ENCODE data around the gene C1orf105. TPM values are rescaled to one million over a fixed set of nuclear protein-coding genes. Genes with fewer than 3 reads are reported as not detected.

The C1orf105 gene
- total and polyA plus RNA-seq, 10 of the 15 experiments (the other 5 are each of a cell fraction or from before 2014, with no cell fraction given) = not detected

DNA sequence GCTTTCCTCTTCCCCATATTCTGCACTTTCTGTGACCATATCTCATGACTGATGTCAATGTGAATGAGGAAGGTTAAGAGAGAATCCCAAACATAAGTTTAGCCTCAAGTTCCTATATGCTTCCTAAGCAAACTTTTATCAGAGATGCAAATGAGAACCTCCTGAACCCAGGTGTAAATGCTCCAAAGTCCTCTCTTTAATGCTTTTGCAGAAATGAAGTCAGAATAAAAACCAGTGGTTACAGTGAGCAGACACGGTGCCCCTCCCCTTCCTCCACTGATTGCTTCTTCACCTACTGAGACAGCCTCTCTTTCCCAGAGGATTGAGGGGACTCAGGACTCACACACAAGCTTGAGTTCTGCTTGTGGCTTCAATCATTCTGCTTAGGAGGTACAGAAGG is 35.0 kb downstream of the C1orf105 start (continued):
- TF ChIP-seq ATF7 (IDR thresholded peaks at IDR 0.05; ENCODE audit: low read depth) (no peak), ZSCAN29 (IDR thresholded peaks at IDR 0.05) (no peak), EED (IDR thresholded peaks at IDR 0.05; ENCODE audit: low read depth) (no peak), ZZZ3 (IDR thresholded peaks at IDR 0.05; ENCODE audit: control insufficient read depth, insufficient read length, low read depth) (no peak), CBFB (IDR thresholded peaks at IDR 0.05; ENCODE audit: low read depth) (no peak), KLF5 (IDR thresholded peaks at IDR 0.05; ENCODE audit: partially characterized antibody) (no peak), GATAD2B (conservative IDR thresholded peaks at IDR 0.05; ENCODE audit: low read depth) (no peak), STAT1 (conservative IDR thresholded peaks at IDR 0.05) (no peak), DPF2 (IDR thresholded peaks at IDR 0.05) (no peak)
- TF ChIP-seq, protein P1, sequence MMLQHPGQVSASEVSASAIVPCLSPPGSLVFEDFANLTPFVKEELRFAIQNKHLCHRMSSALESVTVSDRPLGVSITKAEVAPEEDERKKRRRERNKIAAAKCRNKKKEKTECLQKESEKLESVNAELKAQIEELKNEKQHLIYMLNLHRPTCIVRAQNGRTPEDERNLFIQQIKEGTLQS (IDR thresholded peaks at IDR 0.05; ENCODE audit: borderline replicate concordance, extremely low read depth, low read depth, low read length) = no peak

DNA sequence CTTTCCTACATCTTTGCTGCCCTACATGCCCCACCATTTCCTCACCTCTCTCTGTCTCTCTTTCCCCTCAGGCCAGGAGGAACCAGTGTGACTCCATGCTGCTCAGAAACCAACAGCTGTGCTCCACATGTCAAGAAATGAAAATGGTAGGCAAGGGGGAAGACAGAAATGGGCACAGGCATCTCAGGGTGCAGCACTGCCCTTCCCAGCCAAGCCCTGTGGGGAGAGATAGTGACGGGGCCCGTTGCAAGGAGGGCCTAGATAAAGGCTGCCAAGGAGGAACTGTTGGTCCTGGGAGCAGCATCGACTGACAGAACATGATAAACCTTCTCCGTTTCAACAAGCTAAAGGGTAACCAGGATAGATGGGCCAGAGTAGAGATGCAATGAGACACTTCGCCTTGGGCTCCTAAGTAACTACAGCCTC is 35.9 kb downstream of the C1orf105 start:
- ChIA-PET SMC1A (ENCODE audit: uncharacterized antibody, unreplicated experiment) (no interaction called here), RAD21 (ENCODE audit: unreplicated experiment) (no interaction called here), POLR2A (no interaction called here), CTCF (interaction anchor here (0.8 kb wide), 1 partner anchor 13 kb away, joined by 3 read pairs; no protein-coding TSS in a partner anchor)
- Histone ChIP-seq H2AFZ (ENCODE audit: control insufficient read depth, low read depth, low read length) (no peak overlapping the region), H3K27me3 (replicated peaks in 1 of 2; ENCODE audit: control insufficient read depth in 2 of 2, insufficient read depth in 2 of 2, low read length in 1 of 2) (peaks cover 0 to 3% of the 10 kb centered on the region in 2 experiments; a peak in 3 of 4 replicates), H3K9me3 (replicated peaks; ENCODE audit: control insufficient read depth, insufficient read depth, low read length) (no peaks in the 10 kb centered on the region), H3K79me2 (ENCODE audit: control insufficient read depth, insufficient read depth, low read length) (no peaks in the 10 kb centered on the region), H3K4me1 (ENCODE audit: control insufficient read depth, insufficient read depth, low read length) (no peaks in the 10 kb centered on the region), H3K4me2 (ENCODE audit: control insufficient read depth, insufficient read depth) (no peak overlapping the region), H3K36me3 (ENCODE audit: control insufficient read depth in 2 of 2, insufficient read depth in 2 of 2, low read length in 1 of 2) (no peaks in the 10 kb centered on the region), H4K20me1 (ENCODE audit: control insufficient read depth, insufficient read depth) (no peaks in the 10 kb centered on the region), H3K4me3 (no peak overlapping the region), H3K9ac (ENCODE audit: control insufficient read depth, insufficient read depth, low read length) (no peak overlapping the region), H3K27ac (ENCODE audit: control insufficient read depth, insufficient read depth) (no peak overlapping the region)
- DNase-seq (ENCODE audit: low read depth, low spot score) = no peak
- no peak for ATAC-seq
- intact Hi-C loops (cut with micrococcal nuclease; ENCODE audit: unreplicated experiment) = loop anchor here (10.0 kb wide), 1 partner anchor 128 kb away; no protein-coding TSS in a partner anchor
- no TSS peak for BruUV-seq (replicated peaks)
- in situ Hi-C loops (cut with MboI) = no loop called here
- 38% methylated on average over 5 of the region's 5 CpGs for WGBS (ENCODE audit: insufficient coverage, insufficient replicate concordance, low lambda C conversion rate, missing lambda C conversion rate)
- FAIRE-seq = no peak
- TF ChIP-seq, protein P2, sequence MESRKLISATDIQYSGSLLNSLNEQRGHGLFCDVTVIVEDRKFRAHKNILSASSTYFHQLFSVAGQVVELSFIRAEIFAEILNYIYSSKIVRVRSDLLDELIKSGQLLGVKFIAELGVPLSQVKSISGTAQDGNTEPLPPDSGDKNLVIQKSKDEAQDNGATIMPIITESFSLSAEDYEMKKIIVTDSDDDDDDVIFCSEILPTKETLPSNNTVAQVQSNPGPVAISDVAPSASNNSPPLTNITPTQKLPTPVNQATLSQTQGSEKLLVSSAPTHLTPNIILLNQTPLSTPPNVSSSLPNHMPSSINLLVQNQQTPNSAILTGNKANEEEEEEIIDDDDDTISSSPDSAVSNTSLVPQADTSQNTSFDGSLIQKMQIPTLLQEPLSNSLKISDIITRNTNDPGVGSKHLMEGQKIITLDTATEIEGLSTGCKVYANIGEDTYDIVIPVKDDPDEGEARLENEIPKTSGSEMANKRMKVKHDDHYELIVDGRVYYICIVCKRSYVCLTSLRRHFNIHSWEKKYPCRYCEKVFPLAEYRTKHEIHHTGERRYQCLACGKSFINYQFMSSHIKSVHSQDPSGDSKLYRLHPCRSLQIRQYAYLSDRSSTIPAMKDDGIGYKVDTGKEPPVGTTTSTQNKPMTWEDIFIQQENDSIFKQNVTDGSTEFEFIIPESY (IDR thresholded peaks at IDR 0.05) = no peak
- TF ChIP-seq, protein P3, sequence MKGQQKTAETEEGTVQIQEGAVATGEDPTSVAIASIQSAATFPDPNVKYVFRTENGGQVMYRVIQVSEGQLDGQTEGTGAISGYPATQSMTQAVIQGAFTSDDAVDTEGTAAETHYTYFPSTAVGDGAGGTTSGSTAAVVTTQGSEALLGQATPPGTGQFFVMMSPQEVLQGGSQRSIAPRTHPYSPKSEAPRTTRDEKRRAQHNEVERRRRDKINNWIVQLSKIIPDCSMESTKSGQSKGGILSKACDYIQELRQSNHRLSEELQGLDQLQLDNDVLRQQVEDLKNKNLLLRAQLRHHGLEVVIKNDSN (IDR thresholded peaks at IDR 0.05; ENCODE audit: borderline replicate concordance, extremely low read length, insufficient read depth, low read depth, low read length) = no peak
- TF ChIP-seq RBBP5 (conservative IDR thresholded peaks at IDR 0.05) (no peak), ZBED1 (IDR thresholded peaks at IDR 0.05; ENCODE audit: borderline replicate concordance) (no peak), KLF5 (IDR thresholded peaks at IDR 0.05; ENCODE audit: partially characterized antibody) (no peak), SUZ12 (IDR thresholded peaks at IDR 0.05; ENCODE audit: unreplicated experiment) (no peak), STAT3 (IDR thresholded peaks at IDR 0.05; ENCODE audit: low read depth, low read length) (no peak), EZH2 (IDR thresholded peaks at IDR 0.05; ENCODE audit: borderline replicate concordance, control insufficient read depth, low read depth, low read length) (no peak)
- TF ChIP-seq, protein P4, sequence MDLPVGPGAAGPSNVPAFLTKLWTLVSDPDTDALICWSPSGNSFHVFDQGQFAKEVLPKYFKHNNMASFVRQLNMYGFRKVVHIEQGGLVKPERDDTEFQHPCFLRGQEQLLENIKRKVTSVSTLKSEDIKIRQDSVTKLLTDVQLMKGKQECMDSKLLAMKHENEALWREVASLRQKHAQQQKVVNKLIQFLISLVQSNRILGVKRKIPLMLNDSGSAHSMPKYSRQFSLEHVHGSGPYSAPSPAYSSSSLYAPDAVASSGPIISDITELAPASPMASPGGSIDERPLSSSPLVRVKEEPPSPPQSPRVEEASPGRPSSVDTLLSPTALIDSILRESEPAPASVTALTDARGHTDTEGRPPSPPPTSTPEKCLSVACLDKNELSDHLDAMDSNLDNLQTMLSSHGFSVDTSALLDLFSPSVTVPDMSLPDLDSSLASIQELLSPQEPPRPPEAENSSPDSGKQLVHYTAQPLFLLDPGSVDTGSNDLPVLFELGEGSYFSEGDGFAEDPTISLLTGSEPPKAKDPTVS (IDR thresholded peaks at IDR 0.05; ENCODE audit: low read depth, low read length) = no peak
- TF ChIP-seq, protein P5, sequence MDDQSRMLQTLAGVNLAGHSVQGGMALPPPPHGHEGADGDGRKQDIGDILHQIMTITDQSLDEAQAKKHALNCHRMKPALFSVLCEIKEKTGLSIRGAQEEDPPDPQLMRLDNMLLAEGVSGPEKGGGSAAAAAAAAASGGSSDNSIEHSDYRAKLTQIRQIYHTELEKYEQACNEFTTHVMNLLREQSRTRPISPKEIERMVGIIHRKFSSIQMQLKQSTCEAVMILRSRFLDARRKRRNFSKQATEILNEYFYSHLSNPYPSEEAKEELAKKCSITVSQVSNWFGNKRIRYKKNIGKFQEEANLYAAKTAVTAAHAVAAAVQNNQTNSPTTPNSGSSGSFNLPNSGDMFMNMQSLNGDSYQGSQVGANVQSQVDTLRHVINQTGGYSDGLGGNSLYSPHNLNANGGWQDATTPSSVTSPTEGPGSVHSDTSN (IDR thresholded peaks at IDR 0.05; ENCODE audit: insufficient replicate concordance, low read depth, low read length) = no peak

All from GM12878 (cell line).